GM12873 (cell line): Measurements from ENCODE around the gene APBB2.

Experiments used
- TF ChIP-seq, protein P1 (sequence below): IDR thresholded peaks from 2 replicates; pipeline ENCODE4 v1.5.1; 2012; ENCODE audit warnings: low read depth, mild to moderate bottlenecking, moderate library complexity, low read length, control low read depth; ENCODE audit not compliant: insufficient read depth; ENCODE audit errors: missing control alignments

Gene APBB2

DNA sequence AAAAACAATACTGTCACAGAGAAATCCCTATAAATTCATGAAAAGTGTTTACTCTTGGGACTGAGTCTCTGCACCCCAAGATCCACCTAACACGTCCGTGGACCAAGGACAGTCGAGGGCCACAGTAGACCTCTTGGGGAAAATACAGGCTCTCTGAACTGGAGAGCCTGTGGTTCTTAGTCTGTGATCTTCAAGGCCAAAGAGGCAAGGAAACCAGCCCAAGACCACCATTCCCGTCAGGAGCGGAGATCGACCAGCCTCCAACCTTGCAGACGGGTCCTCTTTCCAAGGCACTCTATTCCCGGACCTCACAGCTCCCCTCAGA is 1.6 kb upstream of the APBB2 start:
- TF ChIP-seq, protein P1, sequence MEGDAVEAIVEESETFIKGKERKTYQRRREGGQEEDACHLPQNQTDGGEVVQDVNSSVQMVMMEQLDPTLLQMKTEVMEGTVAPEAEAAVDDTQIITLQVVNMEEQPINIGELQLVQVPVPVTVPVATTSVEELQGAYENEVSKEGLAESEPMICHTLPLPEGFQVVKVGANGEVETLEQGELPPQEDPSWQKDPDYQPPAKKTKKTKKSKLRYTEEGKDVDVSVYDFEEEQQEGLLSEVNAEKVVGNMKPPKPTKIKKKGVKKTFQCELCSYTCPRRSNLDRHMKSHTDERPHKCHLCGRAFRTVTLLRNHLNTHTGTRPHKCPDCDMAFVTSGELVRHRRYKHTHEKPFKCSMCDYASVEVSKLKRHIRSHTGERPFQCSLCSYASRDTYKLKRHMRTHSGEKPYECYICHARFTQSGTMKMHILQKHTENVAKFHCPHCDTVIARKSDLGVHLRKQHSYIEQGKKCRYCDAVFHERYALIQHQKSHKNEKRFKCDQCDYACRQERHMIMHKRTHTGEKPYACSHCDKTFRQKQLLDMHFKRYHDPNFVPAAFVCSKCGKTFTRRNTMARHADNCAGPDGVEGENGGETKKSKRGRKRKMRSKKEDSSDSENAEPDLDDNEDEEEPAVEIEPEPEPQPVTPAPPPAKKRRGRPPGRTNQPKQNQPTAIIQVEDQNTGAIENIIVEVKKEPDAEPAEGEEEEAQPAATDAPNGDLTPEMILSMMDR, result no peak

DNA sequence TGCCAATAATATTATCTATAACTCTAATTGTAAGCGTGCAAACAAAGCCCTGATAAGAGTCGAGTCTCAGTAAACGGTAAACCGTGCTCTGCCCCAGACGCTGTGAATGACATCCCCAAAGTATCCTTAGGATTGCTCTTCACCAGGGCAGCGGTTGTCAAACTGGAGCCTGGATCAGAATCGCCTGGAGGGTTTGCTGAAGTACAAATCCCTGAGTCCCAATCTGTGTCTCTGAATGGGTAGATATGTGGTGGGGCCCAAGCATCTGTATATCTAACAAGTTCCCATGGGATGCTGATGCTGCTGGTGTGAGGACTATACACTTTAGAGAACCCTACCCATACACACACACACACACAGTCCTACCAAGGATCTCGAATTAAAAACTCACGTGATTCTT is 813 bp upstream of the APBB2 start:
- TF ChIP-seq, protein P1, result no peak

DNA sequence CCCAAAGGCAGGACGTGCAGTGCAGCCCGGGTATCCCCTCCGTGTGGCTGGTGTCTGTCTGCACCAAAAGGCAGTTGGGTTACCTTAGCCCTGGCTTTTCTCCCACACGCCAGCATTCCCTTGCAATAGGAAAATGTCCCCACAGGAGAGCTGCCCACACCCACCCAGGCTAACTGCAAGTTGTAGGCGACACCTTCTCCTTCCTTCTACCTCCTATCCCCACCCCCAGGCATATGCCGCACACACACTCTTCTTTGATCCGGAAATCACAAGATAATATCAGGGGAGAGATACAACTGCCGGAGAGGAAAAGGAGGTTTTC is 444 bp upstream of the APBB2 start:
- TF ChIP-seq, protein P1, result no peak

DNA sequence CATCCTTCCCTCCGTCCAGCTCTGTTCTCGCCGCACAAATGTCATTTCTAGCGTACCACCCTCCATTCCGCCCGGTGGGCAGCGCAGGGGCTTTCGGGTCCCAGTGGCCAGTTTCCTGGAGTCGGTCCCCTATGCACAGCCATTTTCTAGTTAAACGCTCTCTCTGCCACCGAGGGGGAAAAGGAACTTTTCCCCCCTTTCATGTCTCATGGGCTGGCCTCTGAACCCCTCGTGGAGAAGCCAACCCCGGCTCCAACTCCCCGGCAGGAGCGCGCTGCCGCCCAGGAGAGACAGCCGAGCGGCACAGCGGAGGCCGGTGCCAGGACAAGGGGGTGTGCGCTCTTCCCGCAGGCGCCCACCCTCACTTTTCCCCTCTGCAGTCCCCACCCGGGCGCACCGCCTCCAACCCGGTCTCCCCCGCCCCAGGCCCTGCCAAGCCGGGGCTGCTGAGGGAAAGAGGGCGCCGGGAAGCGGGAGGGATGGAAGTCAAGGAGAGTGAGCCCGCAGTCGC is 662 bp downstream of the APBB2 start:
- TF ChIP-seq, protein P1, result no peak

DNA sequence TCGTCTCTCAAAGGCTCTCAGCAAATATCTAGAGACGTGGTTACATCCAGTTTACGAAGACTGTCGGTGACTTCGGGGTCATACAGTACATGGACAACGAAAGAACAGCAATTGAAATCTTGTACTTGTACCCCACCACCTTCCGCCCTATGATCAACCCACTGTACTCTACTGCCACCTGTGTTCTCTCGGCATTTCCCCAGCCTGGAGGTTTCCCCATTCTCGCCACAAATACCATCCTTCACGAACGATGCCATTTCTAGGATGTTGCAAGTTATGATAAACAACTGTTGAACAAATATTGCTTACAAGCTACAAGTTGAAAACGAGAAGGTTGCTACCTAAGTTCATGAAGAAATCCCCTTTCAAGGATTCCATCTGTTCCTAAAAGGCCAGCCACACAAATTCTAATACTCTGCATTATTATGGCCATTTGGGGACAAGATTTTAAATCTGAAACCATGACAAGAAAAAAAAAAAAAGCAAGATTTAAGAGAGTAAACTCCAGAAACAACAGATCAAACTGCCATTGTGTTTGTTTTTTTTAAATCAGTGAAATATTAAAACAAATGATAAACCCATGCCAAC is 1.6 kb downstream of the APBB2 start:
- TF ChIP-seq, protein P1, result peak; percentile 69

DNA sequence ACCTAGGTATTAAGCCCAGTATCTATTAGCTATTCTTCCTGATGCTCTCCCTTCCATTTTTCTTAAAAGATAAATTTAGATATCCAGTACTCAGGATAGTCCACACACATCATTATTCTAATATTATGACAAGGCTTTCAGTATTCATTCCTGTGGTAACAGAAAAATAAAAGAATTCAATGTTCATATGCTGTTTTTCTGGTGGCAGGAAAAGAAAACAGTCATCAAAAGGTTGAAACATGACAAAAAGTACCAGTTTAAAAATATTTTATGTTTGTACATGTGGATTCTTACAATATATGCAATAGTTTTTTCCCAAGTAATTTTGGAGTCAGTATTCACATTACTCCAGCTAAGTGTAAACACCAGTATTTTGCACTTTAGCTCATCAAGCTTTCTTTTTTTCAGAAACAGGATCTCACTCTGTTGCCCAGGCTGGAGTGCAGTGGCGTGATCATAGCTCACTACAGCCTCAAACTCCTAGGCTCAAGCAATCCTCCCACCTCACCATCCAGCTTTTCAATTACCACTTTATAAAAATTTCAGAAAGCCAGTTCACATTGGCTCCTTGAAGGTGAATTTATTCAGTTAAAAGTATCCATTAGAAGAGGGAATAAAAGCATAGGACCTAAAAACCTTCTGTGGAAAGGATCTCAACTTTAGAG is 2.3 kb downstream of the APBB2 start:
- TF ChIP-seq, protein P1, result no peak

DNA sequence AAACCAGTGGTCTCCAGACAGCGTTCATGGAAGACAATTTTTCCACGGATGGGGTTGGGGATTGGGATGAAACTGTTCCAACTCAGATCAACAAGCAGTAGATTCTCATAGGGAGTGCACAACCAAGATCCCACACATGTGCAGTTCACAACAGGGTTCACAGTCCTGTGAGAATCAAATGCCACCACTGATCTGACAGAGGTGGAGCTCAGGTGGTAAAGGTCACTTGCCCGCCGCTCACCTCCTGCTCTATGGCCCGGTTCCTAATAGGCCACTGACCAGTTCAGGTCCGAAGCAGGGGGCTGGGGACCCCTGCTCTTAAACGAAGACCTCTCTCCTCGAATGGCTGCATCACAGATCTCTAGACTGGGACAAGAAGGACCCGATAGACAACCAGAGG is 4.4 kb downstream of the APBB2 start:
- TF ChIP-seq, protein P1, result no peak
